ENCODE data around the gene ARHGAP26. TPM values are rescaled to one million over a fixed set of nuclear protein-coding genes. Genes with fewer than 3 reads are reported as not detected.

ARHGAP26 gene
- total and polyA plus RNA-seq, 2 of the 4 experiments (the other 2 are of a cell fraction): 0.54 to 0.56 TPM

- no peak overlapping the region for H4K91ac ChIP-seq (ENCODE audit: insufficient read depth, low read depth, low read length)
- H3K4me3 ChIP-seq (ENCODE audit: insufficient read depth, low read depth, low read length): no peak overlapping the region
- no peak overlapping the region for H3K4me2 ChIP-seq (ENCODE audit: low read depth, low read length)
- H2BK20ac ChIP-seq (ENCODE audit: low read depth, low read length): no peak overlapping the region
- no peaks in the 10 kb centered on the region for H3K36me3 ChIP-seq (ENCODE audit: control insufficient read depth, insufficient read depth, low read length)
- ATAC-seq (ENCODE audit: low read depth): no peak; the same call in 1 of the 2 replicates
- no TSS peak for BruUV-seq (replicated peaks)
- H4K8ac ChIP-seq (ENCODE audit: low read depth in 2 of 2, low read length in 2 of 2): no peak overlapping the region
- POLR2A ChIA-PET (ENCODE audit: unreplicated experiment): no interaction called here
- no peak for DNase-seq
- no peak overlapping the region for H3K56ac ChIP-seq (ENCODE audit: extremely low read depth, insufficient read depth, low read length)
- H2BK120ac ChIP-seq (ENCODE audit: low read depth, low read length): no peak overlapping the region
- no peak overlapping the region for H2BK5ac ChIP-seq (ENCODE audit: low read depth, low read length, poor library complexity, severe bottlenecking)
- dilution Hi-C loops (cut with HindIII; ENCODE audit: low sequenced_read_pairs, unreplicated experiment) (no loop called here), in situ Hi-C loops (cut with MboI; ENCODE audit: low sequenced_read_pairs) (no loop called here), intact Hi-C loops (cut with micrococcal nuclease) (no loop called here)
- peaks cover 20% of the 10 kb centered on the region for H3K27me3 ChIP-seq (ENCODE audit: control insufficient read depth, insufficient read depth, low read length)
- H3K27ac ChIP-seq (ENCODE audit: insufficient read depth, low read length): no peak overlapping the region
- no peak for TF ChIP-seq BHLHE40 (IDR thresholded peaks at IDR 0.05; ENCODE audit: low read depth, low read length)
- no peak for TF ChIP-seq CHD1 (IDR thresholded peaks at IDR 0.05; ENCODE audit: low read depth, low read length)
- no peak for TF ChIP-seq RAD21 (IDR thresholded peaks at IDR 0.05; ENCODE audit: low read length)
- no peak for TF ChIP-seq CEBPB (IDR thresholded peaks at IDR 0.05; ENCODE audit: low read depth, low read length)
- no peak for TF ChIP-seq NFE2L2 (IDR thresholded peaks at IDR 0.05; ENCODE audit: low read depth, low read length)
- no peak for TF ChIP-seq FOS (IDR thresholded peaks at IDR 0.05; ENCODE audit: low read depth, low read length)
- TF ChIP-seq RCOR1 (IDR thresholded peaks at IDR 0.05; ENCODE audit: insufficient replicate concordance, low read length): no peak
- TF ChIP-seq MXI1 (IDR thresholded peaks at IDR 0.05; ENCODE audit: borderline replicate concordance, low read depth, low read length): no peak
- no peak for TF ChIP-seq MAZ (IDR thresholded peaks at IDR 0.05; ENCODE audit: borderline replicate concordance, low read depth, low read length)
- no peak for TF ChIP-seq POLR2A (IDR thresholded peaks at IDR 0.05; ENCODE audit: low read depth, low read length)
- no peak for TF ChIP-seq USF2 (IDR thresholded peaks at IDR 0.05; ENCODE audit: low read depth, low read length)
- TF ChIP-seq MAFK (IDR thresholded peaks at IDR 0.05; ENCODE audit: low read depth, low read length): no peak
- no peak overlapping the region for H2BK15ac ChIP-seq (ENCODE audit: low read depth, low read length)
- no peak overlapping the region for H2AFZ ChIP-seq (replicated peaks; ENCODE audit: low read length, poor library complexity)
- H3K9me3 ChIP-seq (ENCODE audit: control insufficient read depth, insufficient read depth, low read length): no peaks in the 10 kb centered on the region
- H3K18ac ChIP-seq (ENCODE audit: low read depth, low read length): no peak overlapping the region
- peaks cover 2% of the 10 kb centered on the region; the same call in 1 of the 2 replicates for H3K9me1 ChIP-seq (ENCODE audit: insufficient read depth, low read length)
- peaks cover 3% of the 10 kb centered on the region; the same call in 1 of the 2 replicates for H3K4me1 ChIP-seq (ENCODE audit: control insufficient read depth, insufficient read depth, low read length)
- no peak overlapping the region for H3K14ac ChIP-seq (replicated peaks; ENCODE audit: low read depth, low read length)
- H4K20me1 ChIP-seq (ENCODE audit: insufficient read depth, low read length): no peaks in the 10 kb centered on the region
- CTCF ChIA-PET: no interaction called here
- no peak overlapping the region for H2AK9ac ChIP-seq (replicated peaks; ENCODE audit: low read depth, low read length, poor library complexity)
- no peak overlapping the region for H2AK5ac ChIP-seq (ENCODE audit: low read depth, low read length)
- no peak overlapping the region for H4K5ac ChIP-seq (ENCODE audit: low read depth, low read length)
- no peak overlapping the region for H3K9ac ChIP-seq (ENCODE audit: low read depth, low read length)
- H3K79me1 ChIP-seq (ENCODE audit: low read depth in 1 of 2, low read length in 2 of 2): no peaks in the 10 kb centered on the region
- 62% methylated on average over 4 of the region's 9 CpGs; no CpG with 5 or more reads in 1 of the 2 experiments for WGBS, 2 experiments (ENCODE audit: extremely low coverage in 2 of 2, insufficient read length in 1 of 2)
- no peak overlapping the region for H3K23ac ChIP-seq (ENCODE audit: low read depth, low read length)
- no peak overlapping the region for H3K4ac ChIP-seq (ENCODE audit: low read depth, low read length)
Measured at GRCh38 chr5:142783601-142784341, 13.6 kb downstream of the ARHGAP26 start.
